Panc1 (cell line): ENCODE measurements around the gene EVA1C. TPM values are rescaled to one million over a fixed set of nuclear protein-coding genes. Genes with fewer than 3 reads are reported as not detected.

ENCODE experiments used
- ATAC-seq: fragments of 200-7000 bp; cut with Tn5 transposase; 2 replicates; pipeline ENCODE4 v1.9.1; 2020; ENCODE audit warnings: mild to moderate bottlenecking, moderate library complexity
- BruUV-seq: library from RNA; stranded (reverse); fragments of 400-500 nt; replicated peaks from 2 replicates; lab custom pipeline; 2021; lab: Mats Ljungman, UMichigan
- CTCF ChIA-PET: fragments of 300-600 bp; sonication (Branson Sonifier 250); formaldehyde crosslinking; loops from one replicate; lab custom pipeline; 2022; ENCODE audit warnings: antibody characterized with exemption; lab: Charles Lee
- POLR2A ChIA-PET: fragments of 300-600 bp; sonication (Branson Sonifier 250); formaldehyde crosslinking; loops from one replicate; lab custom pipeline; 2022; ENCODE audit warnings: antibody characterized with exemption; lab: Charles Lee
- DNase-seq: peaks from one replicate; pipeline ENCODE4 v3.0.0-alpha.2; 2010; ENCODE audit warnings: low read depth, low spot score
- H3K27ac ChIP-seq: 2 replicates; pipeline ENCODE4 v1.5.1; 2011; ENCODE audit warnings: mild to moderate bottlenecking, low read length, inconsistent platforms
- H3K27me3 ChIP-seq: fragments of 200-500 bp; sonication (Bioruptor generic); 2 replicates; pipeline ENCODE4 v1.6.0; 2014; ENCODE audit warnings: low read length, inconsistent platforms; ENCODE audit not compliant: control insufficient read depth, insufficient read depth
- H3K36me3 ChIP-seq: fragments of 200-500 bp; sonication (Bioruptor generic); 2 replicates; pipeline ENCODE4 v1.5.1; 2014; ENCODE audit warnings: inconsistent platforms, mild to moderate bottlenecking, low read length, moderate library complexity; ENCODE audit not compliant: control insufficient read depth, insufficient read depth
- H3K4me1 ChIP-seq: 2 replicates; pipeline ENCODE4 v1.5.1; 2011; ENCODE audit warnings: inconsistent platforms, mild to moderate bottlenecking, low read length, moderate library complexity; ENCODE audit not compliant: control insufficient read depth, insufficient read depth
- H3K4me3 ChIP-seq, 2 experiments: 2 replicates each; pipeline ENCODE4 v1.5.1; 2011 to 2012; ENCODE audit warnings: low read depth in 2 of 2, low read length in 2 of 2, mild to moderate bottlenecking in 2 of 2, inconsistent platforms in 1 of 2, moderate library complexity in 1 of 2
- H3K9me3 ChIP-seq: fragments of 200-500 bp; sonication (Bioruptor generic); 2 replicates; pipeline ENCODE4 v1.5.1; 2014; ENCODE audit warnings: low read depth, mild to moderate bottlenecking, inconsistent platforms, low read length, moderate library complexity; ENCODE audit not compliant: control insufficient read depth, insufficient read depth
- CTCF ChIP-seq: fragments of 450-650 bp; IDR thresholded peaks from 2 replicates; pipeline ENCODE4 v1.5.1; 2017; ENCODE audit warnings: mild to moderate bottlenecking
- POLR2AphosphoS5 ChIP-seq: IDR thresholded peaks from 2 replicates; pipeline ENCODE4 v1.6.1; 2012; ENCODE audit warnings: mild to moderate bottlenecking, low read depth, low read length, moderate library complexity
- REST ChIP-seq, 2 experiments: IDR thresholded peaks; 2 replicates each; pipeline ENCODE4 v1.6.1; 2011 to 2012; ENCODE audit warnings: low read depth in 2 of 2, control low read depth in 1 of 2, low read length in 1 of 2, mild to moderate bottlenecking in 1 of 2, moderate library complexity in 1 of 2; ENCODE audit not compliant: insufficient read depth in 1 of 2
- SIN3A ChIP-seq: IDR thresholded peaks from 2 replicates; pipeline ENCODE4 v1.6.1; 2012; ENCODE audit warnings: low read depth, mild to moderate bottlenecking, low read length, moderate library complexity, borderline replicate concordance; ENCODE audit not compliant: insufficient read depth
- TCF7L2 ChIP-seq: IDR thresholded peaks from 2 replicates; pipeline ENCODE4 v1.6.1; 2011; ENCODE audit warnings: mild to moderate bottlenecking, low read depth, low read length, inconsistent platforms
- in situ Hi-C: cut with HindIII; loops from 2 replicates; pipeline ENCODE4 v1.10.0; 2016; ENCODE audit warnings: low sequenced_read_pairs, low pct_unique_long_range_greater_than_20kb
- intact Hi-C: fragments of 100-400 bp; cut with micrococcal nuclease; formaldehyde crosslinking; loops from one replicate; pipeline ENCODE4 v1.10.0; 2022; ENCODE audit not compliant: unreplicated experiment
- total RNA-seq: library from RNA; stranded (reverse); gene quantifications from one replicate; pipeline ENCODE4 v1.2.1, GENCODE V29; 2021; ENCODE audit not compliant: unreplicated experiment

EVA1C gene
- total RNA-seq, 1 experiment from 2014 or later = 2.8 TPM

- intact Hi-C loops (no loop called here), in situ Hi-C loops (no loop called here)
- H3K27me3 ChIP-seq = no peaks in the 10 kb centered on the region
- peaks cover 3% of the 10 kb centered on the region for H3K4me1 ChIP-seq
- no peaks in the 10 kb centered on the region for H3K36me3 ChIP-seq
- no peak for ATAC-seq
- no TSS peak for BruUV-seq
- H3K27ac ChIP-seq = no peak overlapping the region
- no peak for TF ChIP-seq CTCF
- no peak for TF ChIP-seq REST (IDR thresholded peaks at IDR 0.05; ENCODE audit: insufficient read depth in 1 of 2, low read depth in 2 of 2, low read length in 1 of 2)
- TF ChIP-seq POLR2AphosphoS5 = no peak
- no peak for TF ChIP-seq SIN3A
- no peak for TF ChIP-seq TCF7L2
- DNase-seq = no peak
- no peak overlapping the region for H3K4me3 ChIP-seq
- H3K9me3 ChIP-seq = no peaks in the 10 kb centered on the region
- POLR2A ChIA-PET = no interaction called here
- CTCF ChIA-PET = no interaction called here
Measured at GRCh38 chr21:32483293-32483595, 70.7 kb downstream of the EVA1C start.

GRCh38 chr21:32484706-32485380 is 72.3 kb downstream of the EVA1C start:
- no peaks in the 10 kb centered on the region for H3K9me3 ChIP-seq
- no peak overlapping the region for H3K4me3 ChIP-seq
- H3K36me3 ChIP-seq = no peaks in the 10 kb centered on the region
- ChIA-PET POLR2A (no interaction called here), CTCF (no interaction called here)
- no TSS peak for BruUV-seq
- H3K27ac ChIP-seq = no peak overlapping the region
- no peaks in the 10 kb centered on the region; the same call in 1 of the 2 replicates for H3K4me1 ChIP-seq
- no peaks in the 10 kb centered on the region for H3K27me3 ChIP-seq
- intact Hi-C loops (no loop called here), in situ Hi-C loops (no loop called here)
- DNase-seq (no peak), ATAC-seq (no peak)
- TF ChIP-seq SIN3A = no peak
- no peak for TF ChIP-seq REST (IDR thresholded peaks at IDR 0.05; ENCODE audit: insufficient read depth in 1 of 2, low read depth in 2 of 2, low read length in 1 of 2)
- no peak for TF ChIP-seq CTCF
- TF ChIP-seq POLR2AphosphoS5 = no peak
- no peak for TF ChIP-seq TCF7L2
